ENCODE data around the gene VWA5B1. TPM values are rescaled to one million over a fixed set of nuclear protein-coding genes. Genes with fewer than 3 reads are reported as not detected.

VWA5B1 gene
- total RNA-seq, 3 donors from 2014 or later: 0.29 TPM; not detected in 2

- intact Hi-C loops (cut with DNase I; ENCODE audit: low total_unique reads): loop anchor here (10.0 kb wide), 1 partner anchor 117 kb away; no protein-coding TSS in a partner anchor
- TF ChIP-seq POLR2A (IDR thresholded peaks at IDR 0.05) (no peak), POLR2AphosphoS5 (IDR thresholded peaks at IDR 0.05) (no peak)
- TF ChIP-seq, protein P1, sequence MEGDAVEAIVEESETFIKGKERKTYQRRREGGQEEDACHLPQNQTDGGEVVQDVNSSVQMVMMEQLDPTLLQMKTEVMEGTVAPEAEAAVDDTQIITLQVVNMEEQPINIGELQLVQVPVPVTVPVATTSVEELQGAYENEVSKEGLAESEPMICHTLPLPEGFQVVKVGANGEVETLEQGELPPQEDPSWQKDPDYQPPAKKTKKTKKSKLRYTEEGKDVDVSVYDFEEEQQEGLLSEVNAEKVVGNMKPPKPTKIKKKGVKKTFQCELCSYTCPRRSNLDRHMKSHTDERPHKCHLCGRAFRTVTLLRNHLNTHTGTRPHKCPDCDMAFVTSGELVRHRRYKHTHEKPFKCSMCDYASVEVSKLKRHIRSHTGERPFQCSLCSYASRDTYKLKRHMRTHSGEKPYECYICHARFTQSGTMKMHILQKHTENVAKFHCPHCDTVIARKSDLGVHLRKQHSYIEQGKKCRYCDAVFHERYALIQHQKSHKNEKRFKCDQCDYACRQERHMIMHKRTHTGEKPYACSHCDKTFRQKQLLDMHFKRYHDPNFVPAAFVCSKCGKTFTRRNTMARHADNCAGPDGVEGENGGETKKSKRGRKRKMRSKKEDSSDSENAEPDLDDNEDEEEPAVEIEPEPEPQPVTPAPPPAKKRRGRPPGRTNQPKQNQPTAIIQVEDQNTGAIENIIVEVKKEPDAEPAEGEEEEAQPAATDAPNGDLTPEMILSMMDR (IDR thresholded peaks at IDR 0.05): no peak
- H3K27me3 ChIP-seq: peaks cover 0 to 4% of the 10 kb centered on the region in 2 donors
- H3K4me3 ChIP-seq: no peak overlapping the region
- H3K4me1 ChIP-seq: no peaks in the 10 kb centered on the region
- no peaks in the 10 kb centered on the region for H3K36me3 ChIP-seq
- DNase-seq (ENCODE audit: low spot score in 2 of 2): no peak
- no peaks in the 10 kb centered on the region for H3K9me3 ChIP-seq
- H3K27ac ChIP-seq: no peak overlapping the region
Measured at GRCh38 chr1:20377516-20378270, 87.0 kb downstream of the VWA5B1 start.

DNA sequence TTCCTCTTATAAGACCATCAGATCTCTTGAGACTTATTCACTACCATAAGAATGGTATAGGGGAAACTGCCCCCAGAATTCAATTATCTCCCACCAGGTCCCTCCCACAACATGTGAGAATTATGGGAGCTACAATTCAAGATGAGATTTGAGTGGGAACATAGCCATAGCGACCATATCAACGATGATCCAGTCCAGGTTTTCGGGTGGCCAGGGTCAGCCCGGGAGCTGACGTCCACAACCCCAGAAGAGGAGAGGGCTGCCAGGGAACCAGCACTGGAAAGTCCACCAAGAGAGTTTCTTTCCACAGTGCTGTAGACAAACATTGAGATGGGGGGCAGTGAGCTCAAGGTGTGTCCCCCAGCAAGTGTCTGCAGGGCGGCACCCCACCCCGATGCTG lies 88.4 kb downstream of the VWA5B1 start:
- Histone ChIP-seq H3K27me3 (no peaks in the 10 kb centered on the region), H3K27ac (no peak overlapping the region), H3K9me3 (no peaks in the 10 kb centered on the region), H3K4me1 (no peaks in the 10 kb centered on the region), H3K4me3 (no peak overlapping the region), H3K36me3 (no peaks in the 10 kb centered on the region)
- intact Hi-C loops (cut with DNase I; ENCODE audit: low total_unique reads): loop anchor here (10.0 kb wide), 1 partner anchor 116 kb away; no protein-coding TSS in a partner anchor
- no peak for DNase-seq (ENCODE audit: low spot score in 2 of 2)
- TF ChIP-seq POLR2A (IDR thresholded peaks at IDR 0.05): no peak
- no peak for TF ChIP-seq POLR2AphosphoS5 (IDR thresholded peaks at IDR 0.05)
- TF ChIP-seq, protein P1 (IDR thresholded peaks at IDR 0.05): no peak

- Histone ChIP-seq H3K9me3 (no peaks in the 10 kb centered on the region), H3K4me3 (no peak overlapping the region), H3K36me3 (no peaks in the 10 kb centered on the region), H3K27me3 (no peaks in the 10 kb centered on the region), H3K4me1 (no peaks in the 10 kb centered on the region), H3K27ac (no peak overlapping the region)
- intact Hi-C loops (cut with DNase I; ENCODE audit: low total_unique reads): no loop called here
- no peak for DNase-seq (ENCODE audit: low spot score in 2 of 2)
- TF ChIP-seq POLR2AphosphoS5 (IDR thresholded peaks at IDR 0.05) (no peak), POLR2A (IDR thresholded peaks at IDR 0.05) (no peak)
- TF ChIP-seq, protein P1 (IDR thresholded peaks at IDR 0.05): no peak
Measured at GRCh38 chr1:20380175-20380574, 89.5 kb downstream of the VWA5B1 start.

GRCh38 chr1:20380616-20381035 lies 90.0 kb downstream of the VWA5B1 start:
- no peaks in the 10 kb centered on the region for H3K27me3 ChIP-seq
- TF ChIP-seq POLR2A (IDR thresholded peaks at IDR 0.05) (no peak), POLR2AphosphoS5 (IDR thresholded peaks at IDR 0.05) (no peak)
- TF ChIP-seq, protein P1 (IDR thresholded peaks at IDR 0.05): no peak
- DNase-seq (ENCODE audit: low spot score in 2 of 2): no peak
- H3K4me3 ChIP-seq: no peak overlapping the region
- no peaks in the 10 kb centered on the region for H3K4me1 ChIP-seq
- intact Hi-C loops (cut with DNase I; ENCODE audit: low total_unique reads): no loop called here
- H3K27ac ChIP-seq: no peak overlapping the region
- H3K9me3 ChIP-seq: no peaks in the 10 kb centered on the region
- no peaks in the 10 kb centered on the region for H3K36me3 ChIP-seq

GRCh38 chr1:20381045-20381641 lies 90.5 kb downstream of the VWA5B1 start:
- no peak for TF ChIP-seq POLR2AphosphoS5 (IDR thresholded peaks at IDR 0.05)
- DNase-seq (ENCODE audit: low spot score in 2 of 2): no peak
- intact Hi-C loops (cut with DNase I; ENCODE audit: low total_unique reads): no loop called here
- no peaks in the 10 kb centered on the region for H3K4me1 ChIP-seq
- no peaks in the 10 kb centered on the region for H3K36me3 ChIP-seq
- H3K9me3 ChIP-seq: no peaks in the 10 kb centered on the region
- H3K27me3 ChIP-seq: peaks cover 0 to 5% of the 10 kb centered on the region in 2 donors
- H3K4me3 ChIP-seq: no peak overlapping the region
- no peak overlapping the region for H3K27ac ChIP-seq

Data from breast epithelium (tissue), 4 donors.